GM18505 (cell line): ENCODE results near the gene ARL5C.
"Not testable (repeated sequence)": the region's sequence is repeated elsewhere in the genome, so short reads cannot be mapped to it uniquely, and the experiment has no call there.

Source experiments
- ATAC-seq: cut with Tn5 transposase; IDR thresholded peaks from one replicate; pipeline ENCODE4 v1.9.1; 2021; ENCODE audit not compliant: unreplicated experiment
- POLR2A ChIP-seq: IDR thresholded peaks from 4 replicates; pipeline ENCODE4 v1.6.1; 2011; ENCODE audit warnings: borderline replicate concordance; ENCODE audit not compliant: insufficient read depth, insufficient read length; ENCODE audit errors: extremely low read depth

The ARL5C gene

DNA sequence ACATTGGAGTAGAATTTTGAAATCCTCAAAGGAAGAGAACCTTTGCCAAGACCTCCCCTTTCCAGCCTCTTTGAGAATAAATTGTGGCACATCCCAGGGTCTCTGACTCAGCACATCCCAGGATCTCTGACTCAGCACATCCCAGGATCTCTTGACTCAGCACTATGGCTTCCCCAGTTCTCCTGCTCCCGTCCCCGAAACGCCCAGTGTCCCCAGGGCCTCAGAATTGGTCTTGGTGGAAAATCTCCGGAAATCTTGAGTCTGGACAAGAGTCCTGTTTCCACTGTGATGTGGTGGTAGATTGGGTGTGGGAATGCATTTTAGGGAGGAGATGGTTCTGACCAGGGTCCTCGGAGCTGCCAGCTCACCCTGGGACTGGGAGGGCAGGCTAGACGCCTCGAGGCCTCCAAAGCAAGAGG is 33.8 kb downstream of the ARL5C start:
- no peak for TF ChIP-seq POLR2A
- no peak for ATAC-seq

DNA sequence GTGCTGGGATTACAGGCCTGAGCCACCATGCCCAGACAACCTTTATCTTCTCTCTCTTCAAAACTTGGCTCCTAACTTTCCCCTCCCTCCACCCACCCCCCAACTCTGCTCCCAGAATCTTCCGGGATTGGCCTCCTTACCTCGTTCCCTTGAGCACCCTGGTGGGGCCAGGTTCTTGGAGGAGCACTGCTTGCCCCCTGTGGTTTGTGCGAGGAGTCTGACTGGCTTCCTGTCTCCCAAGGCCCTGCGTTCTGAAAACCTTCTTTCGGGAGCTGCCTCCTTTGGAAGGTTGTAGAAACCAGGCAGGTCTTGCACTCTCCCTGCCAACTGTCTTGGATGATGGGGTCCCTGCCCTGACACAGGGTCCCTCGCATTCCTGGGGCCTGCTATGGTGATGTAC is 34.3 kb downstream of the ARL5C start:
- ATAC-seq, result no peak

DNA sequence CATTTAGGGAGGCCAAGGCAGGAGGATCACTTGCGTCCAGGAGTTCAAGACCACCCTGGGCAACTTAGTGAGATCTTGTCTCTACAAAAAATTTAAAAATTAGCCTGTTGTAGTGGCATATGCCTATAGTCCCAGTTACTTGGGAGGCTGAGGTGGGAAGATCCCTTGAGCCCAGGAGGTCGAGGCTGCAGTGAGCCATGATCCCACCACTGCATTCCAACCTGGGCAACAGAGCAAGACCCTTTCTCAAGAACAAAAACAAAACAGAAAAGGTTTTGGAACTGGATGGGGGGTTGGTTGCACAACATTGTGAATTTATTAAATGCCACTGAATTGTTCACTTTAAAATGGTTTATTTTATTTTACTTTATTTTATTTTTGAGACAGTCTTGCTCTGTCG is 35.8 kb downstream of the ARL5C start:
- TF ChIP-seq POLR2A, result no peak
- ATAC-seq, result no peak

More for the DNA sequence above, 34.3 kb downstream of the ARL5C start:
- no peak for TF ChIP-seq POLR2A

DNA sequence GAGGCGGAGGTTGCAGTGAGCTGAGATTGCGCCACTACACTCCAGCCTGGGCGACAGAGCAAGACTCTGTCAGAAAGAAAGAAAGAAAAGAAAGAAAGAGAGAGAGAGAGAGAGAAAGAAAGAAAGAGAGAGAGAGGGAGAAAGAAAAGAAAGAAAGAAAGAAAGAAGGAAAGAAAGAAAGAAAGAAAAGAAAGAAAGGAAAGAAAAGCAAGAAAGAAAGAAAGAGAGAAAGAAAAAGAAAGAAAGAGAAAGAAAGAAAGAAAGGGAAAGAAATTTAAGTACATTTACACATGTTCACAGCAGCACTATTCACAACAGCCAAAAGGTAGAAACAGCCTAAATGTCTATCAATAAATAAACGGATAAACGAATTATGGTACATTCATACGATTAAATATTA is 36.4 kb downstream of the ARL5C start:
- not testable (repeated sequence) for ATAC-seq

DNA sequence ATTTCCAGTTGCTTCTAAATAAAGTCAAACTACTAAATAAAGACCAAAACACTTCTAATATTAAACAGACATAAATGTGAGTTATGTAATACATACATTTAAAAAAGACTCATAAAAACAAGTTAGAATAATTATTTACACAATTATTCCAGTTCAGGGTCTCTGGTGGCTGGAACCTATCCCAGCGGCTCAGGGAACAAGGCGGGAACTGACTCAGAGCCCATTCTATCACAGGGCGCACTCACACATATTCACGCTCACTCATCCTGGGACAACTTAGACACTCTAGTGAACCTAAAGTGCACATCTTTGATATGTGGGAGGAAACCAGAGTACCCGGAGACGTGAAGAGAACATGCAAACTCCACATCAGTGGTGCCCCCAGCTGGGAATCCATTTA is 39.5 kb downstream of the ARL5C start:
- TF ChIP-seq POLR2A, result no peak
- no peak for ATAC-seq

DNA sequence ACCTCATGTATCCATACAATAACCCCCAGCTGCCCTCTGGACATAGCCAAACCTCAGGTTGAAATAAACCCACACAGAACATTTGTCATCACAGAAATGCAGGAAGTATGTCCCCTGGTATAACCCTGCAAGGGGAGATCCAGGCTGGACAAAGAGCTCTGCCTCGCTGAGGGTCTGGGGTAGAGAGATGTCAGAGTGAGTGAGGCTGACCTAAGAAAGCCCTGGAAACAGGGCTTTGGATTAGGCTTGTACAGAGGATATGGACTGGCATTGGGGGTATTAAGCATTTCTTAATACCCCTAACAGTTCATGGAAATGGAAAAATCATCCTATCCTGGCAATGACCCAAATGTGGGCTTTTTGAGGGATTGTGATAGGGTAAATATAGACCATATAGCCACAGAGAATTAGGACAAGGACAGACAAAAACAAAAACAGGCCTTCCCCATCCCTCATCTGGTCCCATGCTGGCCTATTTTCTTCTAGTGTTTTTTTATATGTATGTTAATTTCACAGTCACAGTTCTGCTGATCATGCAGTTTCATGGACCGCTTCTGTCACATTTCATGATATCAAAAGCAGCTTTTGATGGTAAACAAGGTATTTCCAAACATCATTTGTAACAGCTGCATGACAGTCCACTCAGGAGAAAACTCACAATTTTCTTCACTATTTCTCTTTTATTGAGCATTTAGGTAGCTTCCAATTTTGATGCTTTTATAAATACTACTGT is 40.7 kb downstream of the ARL5C start:
- no peak for TF ChIP-seq POLR2A
- ATAC-seq, result no peak

DNA sequence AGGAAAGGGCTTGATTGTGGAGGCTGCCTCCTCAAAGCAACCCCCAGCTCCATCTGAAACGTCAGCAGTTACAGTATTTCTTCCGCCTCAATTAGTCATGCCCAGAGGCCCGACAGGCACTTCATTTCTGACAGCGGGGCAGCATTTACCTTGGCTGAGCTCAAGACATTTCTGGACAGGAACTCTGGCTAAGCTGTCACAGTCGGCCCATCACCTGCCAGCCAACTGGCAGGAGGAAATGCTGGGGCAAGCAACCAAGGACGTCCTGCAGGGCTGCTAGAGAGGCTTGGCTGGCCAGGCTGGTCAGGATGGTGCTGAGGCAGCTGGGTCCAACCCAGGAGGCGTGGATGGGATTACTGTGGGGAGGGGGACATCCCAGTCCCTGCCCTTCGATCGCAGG is 42.3 kb downstream of the ARL5C start:
- ATAC-seq, result no peak
- no peak for TF ChIP-seq POLR2A

DNA sequence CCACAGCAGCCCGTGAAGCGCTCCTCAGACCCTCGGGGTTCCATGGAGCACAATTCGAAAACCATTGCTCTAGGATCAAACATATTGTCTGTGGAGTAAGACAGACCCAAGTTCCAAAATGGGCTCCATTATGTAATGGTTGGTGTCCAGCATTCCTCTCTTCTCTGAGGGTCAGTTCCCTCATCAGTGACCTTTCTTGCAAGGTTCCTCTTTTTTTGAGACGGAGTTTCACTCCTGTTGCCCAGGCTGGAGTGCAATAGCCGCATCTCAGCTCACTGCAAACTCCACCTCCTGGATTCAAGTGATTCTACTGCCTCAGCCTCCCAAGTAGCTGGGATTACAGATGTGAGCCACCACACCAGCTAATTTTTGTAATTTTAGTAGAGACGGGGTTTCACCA is 43.0 kb downstream of the ARL5C start:
- no peak for TF ChIP-seq POLR2A
- no peak for ATAC-seq

DNA sequence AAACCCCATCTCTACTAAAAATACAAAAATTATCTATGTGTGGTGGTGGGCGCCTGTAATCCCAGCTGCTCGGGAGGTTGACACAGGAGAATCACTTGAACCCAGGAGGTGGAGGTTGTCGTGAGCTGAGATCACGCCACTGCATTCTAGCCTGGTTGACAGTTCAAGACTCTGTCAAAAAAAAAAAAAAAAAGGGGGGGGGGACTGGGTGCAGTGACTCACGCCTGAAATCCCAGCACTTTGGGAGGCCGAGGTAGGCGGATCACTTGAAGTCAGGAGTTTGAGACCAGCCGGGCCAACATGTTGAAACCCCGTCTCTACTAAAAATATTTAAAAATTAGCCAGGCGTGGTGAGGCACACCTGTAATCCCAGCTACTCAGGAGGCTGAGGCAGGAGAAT is 44.0 kb downstream of the ARL5C start:
- ATAC-seq, result not testable (repeated sequence)

DNA sequence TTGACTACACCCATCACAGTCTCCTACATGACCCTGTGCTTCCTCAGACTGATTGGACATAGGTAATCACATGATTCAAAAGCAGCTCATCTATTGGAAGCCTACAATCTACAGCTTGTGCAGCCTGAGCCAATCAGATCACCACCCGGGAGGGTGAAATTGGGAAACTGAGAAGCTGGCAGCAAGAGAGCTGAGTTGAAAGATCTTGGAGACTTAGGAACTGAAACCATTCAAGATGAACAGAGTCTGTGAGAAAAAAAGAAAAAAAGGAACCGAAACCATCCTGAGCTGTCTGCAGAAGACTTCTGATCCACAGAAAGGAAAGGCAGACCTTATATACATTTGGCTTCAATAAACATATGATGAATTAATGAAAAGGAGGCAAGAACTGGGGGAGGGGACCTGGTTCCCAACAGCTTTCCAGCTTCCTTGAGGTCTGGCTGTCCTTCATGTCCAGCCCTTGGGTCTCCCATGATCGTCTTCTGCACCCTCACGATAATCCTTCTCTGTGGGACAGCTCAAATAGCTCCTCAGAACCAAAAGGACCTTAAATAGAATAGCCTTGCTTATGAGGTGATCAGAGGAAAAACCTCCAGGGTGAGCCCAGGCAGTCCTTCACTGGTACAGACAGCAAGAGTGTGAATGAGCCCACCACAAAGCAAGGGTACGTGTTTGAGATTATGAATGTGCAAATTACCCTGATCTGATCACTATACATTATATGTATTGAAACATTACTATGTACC is 47.1 kb downstream of the ARL5C start:
- TF ChIP-seq POLR2A, result no peak
- ATAC-seq, result peak; percentile 70

DNA sequence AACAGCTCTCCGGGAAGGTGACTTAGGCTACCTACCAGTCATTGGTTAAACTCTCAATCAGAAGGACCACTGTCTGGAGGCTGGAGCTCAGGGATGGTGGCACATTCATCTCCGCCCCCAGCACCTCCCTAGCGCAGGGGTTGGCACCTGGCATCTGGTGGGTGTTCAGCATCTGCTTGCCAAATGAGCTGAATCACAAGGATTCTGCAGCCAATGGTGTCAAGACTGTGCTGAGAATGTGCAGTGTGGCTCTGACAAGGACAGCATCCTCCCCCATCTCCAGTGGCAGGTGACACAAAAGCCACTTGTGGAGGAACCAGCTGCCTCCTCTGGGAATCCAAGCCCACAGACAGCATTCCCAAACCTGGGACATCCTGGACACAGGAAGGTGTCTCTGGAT is 49.7 kb downstream of the ARL5C start:
- ATAC-seq, result no peak
- TF ChIP-seq POLR2A, result no peak

DNA sequence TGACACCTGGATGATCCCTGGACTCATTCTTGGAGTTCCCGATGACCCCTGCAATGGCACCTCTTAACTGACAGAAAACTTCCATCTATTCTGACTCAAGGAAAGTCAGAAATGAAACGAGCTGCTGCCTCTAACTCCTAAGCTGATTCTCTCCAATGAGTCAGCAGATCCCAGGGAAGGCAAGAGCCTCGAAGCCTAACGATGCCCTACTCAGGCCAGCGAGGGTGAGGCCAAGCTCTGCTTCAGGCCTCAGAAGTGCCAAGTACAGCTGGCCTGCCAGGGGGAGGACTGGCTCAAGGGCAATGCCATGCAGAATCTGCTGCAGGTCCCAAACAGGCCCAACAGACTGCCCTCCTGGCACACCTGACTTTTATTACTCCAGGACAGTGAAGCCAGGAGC is 50.8 kb downstream of the ARL5C start:
- ATAC-seq, result no peak
- no peak for TF ChIP-seq POLR2A

DNA sequence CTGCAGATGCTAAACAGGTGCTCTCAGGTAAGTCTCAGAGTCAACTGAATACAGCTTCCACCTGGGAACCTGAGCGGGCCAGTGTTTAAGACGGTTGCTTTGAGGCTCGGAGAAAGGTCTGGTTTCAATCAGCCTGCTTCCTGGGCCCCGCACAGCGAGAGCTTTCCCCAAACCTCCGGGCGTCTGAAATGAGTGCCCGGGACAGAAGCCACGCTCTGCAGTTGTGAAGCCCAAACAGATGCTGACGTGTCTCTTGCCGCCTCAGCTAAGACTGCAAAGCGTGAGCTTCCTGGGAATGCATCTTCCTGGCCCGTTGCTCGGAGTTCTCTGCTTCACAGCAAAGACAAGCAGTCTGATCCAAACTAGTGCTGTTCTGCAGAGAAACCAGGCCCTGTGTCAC is 51.2 kb downstream of the ARL5C start:
- ATAC-seq, result no peak
- TF ChIP-seq POLR2A, result no peak

DNA sequence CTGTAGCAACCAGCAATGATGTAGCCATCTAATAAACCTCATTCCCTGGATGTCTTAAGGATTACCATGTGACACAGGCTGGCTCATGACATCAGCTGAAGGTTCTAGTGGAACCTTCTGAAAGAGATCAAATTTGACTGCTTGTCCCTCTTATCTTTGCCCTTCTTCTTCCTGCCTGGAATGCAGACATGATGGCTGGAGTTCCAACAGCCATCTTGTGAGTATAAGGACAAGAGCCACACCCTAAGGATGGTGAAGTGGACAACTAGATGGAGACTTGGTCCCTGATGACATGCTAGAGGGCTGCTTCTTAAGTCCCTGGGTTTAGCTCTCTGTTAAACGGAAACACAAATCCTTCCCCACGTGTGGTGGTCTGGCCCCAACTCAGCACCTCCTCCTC is 52.1 kb downstream of the ARL5C start:
- TF ChIP-seq POLR2A, result no peak
- ATAC-seq, result no peak
